NCI-H526 treated with DMSO at 0.1 percent for 48 hours (cell line): ENCODE results near the gene BCAS2.
"Not testable (repeated sequence)": the region's sequence is repeated elsewhere in the genome, so short reads cannot be mapped to it uniquely, and the experiment has no call there.

Source experiments
- DNase-seq: peaks from one replicate; lab custom pipeline; 2025; lab: John Stamatoyannopoulos, UW

Gene BCAS2

GRCh38 chr1:114581335-114582287 lies at the start of gene BCAS2:
Gene BCAS2 (minus strand): TSS chr1:114581615. CDS start chr1:114581591, 24 bp downstream.
- peak; percentile 97 for DNase-seq

- no peak for DNase-seq
Measured at GRCh38 chr1:114627107-114627506, 45.7 kb upstream of the BCAS2 start.

GRCh38 chr1:114623364-114623763 lies 41.9 kb upstream of the BCAS2 start:
- no peak for DNase-seq

GRCh38 chr1:114620419-114620818 lies 39.0 kb upstream of the BCAS2 start:
- no peak for DNase-seq

- DNase-seq = no peak
Measured at GRCh38 chr1:114618606-114619005, 37.2 kb upstream of the BCAS2 start.

- no peak for DNase-seq
Measured at GRCh38 chr1:114610546-114611245, 29.3 kb upstream of the BCAS2 start.

GRCh38 chr1:114609826-114610225 lies 28.4 kb upstream of the BCAS2 start:
- no peak for DNase-seq

- DNase-seq = no peak
Measured at GRCh38 chr1:114609026-114609425, 27.6 kb upstream of the BCAS2 start.

- no peak for DNase-seq
Measured at GRCh38 chr1:114607223-114607622, 25.8 kb upstream of the BCAS2 start.

- no peak for DNase-seq
Measured at GRCh38 chr1:114597949-114598348, 16.5 kb upstream of the BCAS2 start.

GRCh38 chr1:114595602-114596001 lies 14.2 kb upstream of the BCAS2 start:
- no peak for DNase-seq

- no peak for DNase-seq
Measured at GRCh38 chr1:114594046-114594445, 12.6 kb upstream of the BCAS2 start.

- no peak for DNase-seq
Measured at GRCh38 chr1:114589122-114589521, 7.7 kb upstream of the BCAS2 start.

- DNase-seq = no peak
Measured at GRCh38 chr1:114588196-114588689, 6.8 kb upstream of the BCAS2 start.

- DNase-seq = no peak
Measured at GRCh38 chr1:114587203-114587991, 6.0 kb upstream of the BCAS2 start.

GRCh38 chr1:114586513-114587047 lies 5.2 kb upstream of the BCAS2 start:
- DNase-seq = no peak

- DNase-seq = no peak
Measured at GRCh38 chr1:114585231-114585630, 3.8 kb upstream of the BCAS2 start.

- no peak for DNase-seq
Measured at GRCh38 chr1:114574365-114574764, 7.0 kb downstream of the BCAS2 start.

GRCh38 chr1:114564141-114564540 lies 17.3 kb downstream of the BCAS2 start:
- no peak for DNase-seq

GRCh38 chr1:114562978-114563510 lies 18.4 kb downstream of the BCAS2 start:
- not testable (repeated sequence) for DNase-seq

GRCh38 chr1:114561333-114561732 lies 20.1 kb downstream of the BCAS2 start:
- DNase-seq = no peak

- no peak for DNase-seq
Measured at GRCh38 chr1:114559356-114559755, 22.1 kb downstream of the BCAS2 start.
